SK-N-SH (cell line): Measurements from ENCODE around the gene IL17B. TPM values are rescaled to one million over a fixed set of nuclear protein-coding genes. Genes with fewer than 3 reads are reported as not detected.
"Not testable (repeated sequence)": the region's sequence is repeated elsewhere in the genome, so short reads cannot be mapped to it uniquely, and the experiment has no call there.

Experiments used
- CTCF ChIA-PET: fragments of 300-600, 350-600 bp; formaldehyde crosslinking; extraction: SDS; loops from one replicate; lab custom pipeline; 2021; lab: Yijun Ruan, JAX
- POLR2A ChIA-PET: fragments of 350-600 bp; sonication (Branson Sonifier 250); formaldehyde crosslinking; extraction: SDS; loops from one replicate; lab custom pipeline; 2020; ENCODE audit warnings: antibody characterized with exemption, inconsistent platforms; lab: Yijun Ruan, JAX
- DNase-seq: peaks from one replicate; pipeline ENCODE4 v3.0.0; 2012
- H2AFZ ChIP-seq: fragments of 200-600 bp; sonication (generic); 2 replicates; pipeline ENCODE4 v1.8.1; 2016; ENCODE audit warnings: antibody characterized with exemption, mild to moderate bottlenecking, low read depth
- H3F3A ChIP-seq: fragments of 200-600 bp; sonication (generic); replicated peaks from 2 replicates; pipeline ENCODE3; 2016; ENCODE audit warnings: antibody characterized with exemption, mild to moderate bottlenecking; ENCODE audit not compliant: insufficient read depth
- H3K27ac ChIP-seq, 2 experiments: fragments of 200-500 bp in 1 of 2; fragments of 200-600 bp in 1 of 2; sonication (Bioruptor generic) in 1 of 2; sonication (generic), shearing (Covaris generic) in 1 of 2; 2 replicates each; pipeline versions ENCODE4 v1.5.1 to v1.6.1; 2014 to 2016; ENCODE audit warnings: low read depth in 2 of 2, inconsistent platforms in 1 of 2, low read length in 1 of 2, mild to moderate bottlenecking in 1 of 2, mixed read lengths in 1 of 2
- H3K27me3 ChIP-seq: fragments of 200-600 bp; sonication (generic), shearing (Covaris generic); 2 replicates; pipeline ENCODE4 v1.6.1; 2016; ENCODE audit warnings: mixed run types; ENCODE audit not compliant: insufficient read depth
- H3K36me3 ChIP-seq, 2 experiments: fragments of 200-500 bp in 1 of 2; fragments of 200-600 bp in 1 of 2; sonication (Bioruptor generic) in 1 of 2; sonication (generic) in 1 of 2; replicated peaks in 1 of 2; 2 replicates each; pipeline versions ENCODE3 to v1.5.1; 2014 to 2016; ENCODE audit warnings: low read length in 1 of 2, mild to moderate bottlenecking in 1 of 2; ENCODE audit not compliant: insufficient read depth in 2 of 2, control insufficient read depth in 1 of 2
- H3K4me1 ChIP-seq, 2 experiments: fragments of 200-500 bp in 1 of 2; fragments of 200-600 bp in 1 of 2; sonication (Bioruptor generic) in 1 of 2; sonication (generic), shearing (Covaris generic) in 1 of 2; 2 replicates each; pipeline versions ENCODE4 v1.5.1 to v1.6.1; 2014 to 2016; ENCODE audit warnings: low read depth in 1 of 2, low read length in 1 of 2, mixed run types in 1 of 2; ENCODE audit not compliant: insufficient read depth in 2 of 2, control insufficient read depth in 1 of 2
- H3K4me2 ChIP-seq: fragments of 200-600 bp; sonication (generic), shearing (Covaris generic); 2 replicates; pipeline ENCODE4 v1.6.1; 2017; ENCODE audit warnings: mixed run types
- H3K4me3 ChIP-seq, 2 experiments: fragments of 200-500 bp in 1 of 2; fragments of 200-600 bp in 1 of 2; sonication (Bioruptor generic) in 1 of 2; sonication (generic), shearing (Covaris generic) in 1 of 2; 2 replicates each; pipeline versions ENCODE4 v1.5.1 to v1.8.1; 2014 to 2016; ENCODE audit warnings: low read depth in 2 of 2, inconsistent platforms in 1 of 2, low read length in 1 of 2, mild to moderate bottlenecking in 1 of 2, mixed read lengths in 1 of 2, moderate library complexity in 1 of 2
- H3K79me2 ChIP-seq: fragments of 200-600 bp; sonication (generic); 2 replicates; pipeline ENCODE4 v1.8.1; 2017; ENCODE audit warnings: mild to moderate bottlenecking; ENCODE audit not compliant: insufficient read depth
- H3K9ac ChIP-seq: fragments of 200-600 bp; sonication (generic); 2 replicates; pipeline ENCODE4 v1.6.1; 2017; ENCODE audit warnings: mixed run types
- H3K9me2 ChIP-seq: fragments of 200-600 bp; sonication (generic); 2 replicates; pipeline ENCODE4 v1.6.1; 2017; ENCODE audit warnings: mixed run types
- H3K9me3 ChIP-seq: fragments of 200-600 bp; sonication (generic); 2 replicates; pipeline ENCODE4 v1.6.1; 2017; ENCODE audit warnings: mixed run types, mild to moderate bottlenecking, moderate library complexity
- H4K20me1 ChIP-seq: fragments of 200-600 bp; sonication (generic); 2 replicates; pipeline ENCODE4 v1.6.1; 2017; ENCODE audit warnings: mild to moderate bottlenecking, mixed run types; ENCODE audit not compliant: insufficient read depth
- CHD2 ChIP-seq: fragments of 150-350 bp; IDR thresholded peaks from 2 replicates; pipeline ENCODE4 v1.6.1; 2018; ENCODE audit warnings: low read length; ENCODE audit not compliant: partially characterized antibody
- ELF1 ChIP-seq: IDR thresholded peaks from 2 replicates; pipeline ENCODE4 v1.4.0; 2012
- EZH2phosphoT487 ChIP-seq: fragments of 200-600 bp; sonication (generic); IDR thresholded peaks from 2 replicates; pipeline ENCODE4 v1.6.1; 2017; ENCODE audit warnings: low read depth, mixed run types, mild to moderate bottlenecking, antibody characterized with exemption, moderate library complexity, borderline replicate concordance
- FOSL2 ChIP-seq: IDR thresholded peaks from 2 replicates; pipeline ENCODE4 v1.4.0; 2012; ENCODE audit warnings: low read depth, mild to moderate bottlenecking, moderate library complexity, borderline replicate concordance
- GABPA ChIP-seq: IDR thresholded peaks from 2 replicates; pipeline ENCODE4 v1.4.0; 2012; ENCODE audit warnings: low read depth, mild to moderate bottlenecking
- GATA2 ChIP-seq: sonication (generic); formaldehyde crosslinking; IDR thresholded peaks from 2 replicates; pipeline ENCODE4 v1.5.0; 2020; ENCODE audit warnings: mild to moderate bottlenecking, missing genetic modification reagents
- JUND ChIP-seq: IDR thresholded peaks from 2 replicates; pipeline ENCODE4 v1.4.0; 2012
- MXI1 ChIP-seq: IDR thresholded peaks from 2 replicates; pipeline ENCODE4 v1.6.1; 2012; ENCODE audit warnings: mild to moderate bottlenecking, low read depth, low read length, improper control_type of control experiment
- NFIC ChIP-seq: IDR thresholded peaks from 2 replicates; pipeline ENCODE4 v1.4.0; 2012; ENCODE audit warnings: borderline replicate concordance
- NRF1 ChIP-seq: IDR thresholded peaks from 2 replicates; pipeline ENCODE4 v1.6.1; 2012; ENCODE audit warnings: low read depth, mild to moderate bottlenecking, low read length
- RFX5 ChIP-seq: IDR thresholded peaks from 2 replicates; pipeline ENCODE4 v1.6.1; 2012; ENCODE audit warnings: mild to moderate bottlenecking, improper control_type of control experiment, low read length
- SIN3A ChIP-seq: IDR thresholded peaks from 2 replicates; pipeline ENCODE4 v1.6.1; 2012; ENCODE audit warnings: low read depth, mild to moderate bottlenecking, low read length, moderate library complexity, borderline replicate concordance
- SMC3 ChIP-seq: IDR thresholded peaks from 2 replicates; pipeline ENCODE4 v1.6.1; 2012; ENCODE audit warnings: low read depth, low read length, improper control_type of control experiment
- TAF1 ChIP-seq: IDR thresholded peaks from 2 replicates; pipeline ENCODE4 v1.6.1; 2012; ENCODE audit warnings: low read depth, mild to moderate bottlenecking, low read length, moderate library complexity, borderline replicate concordance
- TCF12 ChIP-seq: IDR thresholded peaks from 2 replicates; pipeline ENCODE4 v1.4.0; 2012
- TEAD4 ChIP-seq: IDR thresholded peaks from 2 replicates; pipeline ENCODE4 v1.4.0; 2012; ENCODE audit warnings: mild to moderate bottlenecking, borderline replicate concordance; ENCODE audit not compliant: insufficient read depth
- WGBS: methylation state at CpG from one replicate; pipeline ENCODE4 v1.1.6; 2017; ENCODE audit warnings: low lambda C conversion rate; 5-methylcytosine and 5-hydroxymethylcytosine counted together
- polyA plus RNA-seq, 3 experiments: library from polyadenylated mRNA; depleted of rRNA; stranded (reverse); fragments of >200 nt; gene quantifications; 2 replicates each; pipeline ENCODE4 v1.2.3, GENCODE V29; 2012
- TF ChIP-seq, protein P1 (sequence below): fragments of 150-350 bp; IDR thresholded peaks from 2 replicates; pipeline ENCODE4 v1.6.1; 2016; ENCODE audit warnings: mild to moderate bottlenecking, low read depth, low read length
- TF ChIP-seq, protein P2 (sequence below): IDR thresholded peaks from 2 replicates; pipeline ENCODE4 v1.4.0; 2012; ENCODE audit warnings: low read depth, borderline replicate concordance
- TF ChIP-seq, protein P3 (sequence below): fragments of 150-350 bp; IDR thresholded peaks from 2 replicates; pipeline ENCODE4 v1.6.1; 2017; ENCODE audit warnings: antibody characterized with exemption, low read length, low read depth, borderline replicate concordance

IL17B gene
- polyA plus RNA-seq, 1 of the 3 experiments (the other 2 are of a cell fraction): 0.16 TPM

DNA sequence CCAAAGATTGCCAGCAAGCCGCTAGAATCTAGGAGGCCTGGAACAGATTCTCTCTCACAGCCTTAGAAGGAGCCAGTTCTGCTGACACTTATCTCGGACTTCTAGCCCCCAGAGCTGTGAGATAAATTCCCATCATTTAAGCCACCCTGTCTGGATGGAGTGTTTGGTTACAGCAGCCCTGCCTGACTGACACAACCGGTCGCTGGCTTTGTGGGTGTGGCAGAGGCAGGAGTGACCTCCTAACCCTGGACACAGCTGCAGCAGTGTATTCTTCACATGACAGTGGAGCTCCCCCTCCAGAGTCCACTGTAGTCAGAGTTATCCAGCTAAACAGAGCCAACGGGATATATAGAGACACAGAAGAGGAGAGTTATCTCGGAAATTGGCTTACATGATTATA lies 21.2 kb upstream of the IL17B start:
- POLR2A ChIA-PET: interaction anchor here (0.5 to 0.7 kb wide), 2 partner anchors 44 to 589 kb away, joined by 3 read pairs; no protein-coding TSS in a partner anchor
- Histone ChIP-seq H4K20me1 (no peaks in the 10 kb centered on the region), H3K79me2 (no peaks in the 10 kb centered on the region), H3K27ac (peak overlapping the region in 1 of 2 experiments; percentile 37; a peak in 1 of 4 replicates), H3K9ac (no peak overlapping the region), H3K4me2 (no peak overlapping the region), H3K9me3 (no peaks in the 10 kb centered on the region), H3K36me3 (no peaks in the 10 kb centered on the region), H3K4me1 (peaks cover 13 to 20% of the 10 kb centered on the region in 2 experiments; a peak in 3 of 4 replicates), H3F3A (peaks cover 25% of the 10 kb centered on the region), H2AFZ (no peak overlapping the region), H3K4me3 (no peak overlapping the region), H3K9me2 (no peaks in the 10 kb centered on the region), H3K27me3 (no peaks in the 10 kb centered on the region)
- DNase-seq: no peak
- no peak for TF ChIP-seq TEAD4
- TF ChIP-seq SIN3A: no peak
- TF ChIP-seq NFIC: no peak
- TF ChIP-seq, protein P1, sequence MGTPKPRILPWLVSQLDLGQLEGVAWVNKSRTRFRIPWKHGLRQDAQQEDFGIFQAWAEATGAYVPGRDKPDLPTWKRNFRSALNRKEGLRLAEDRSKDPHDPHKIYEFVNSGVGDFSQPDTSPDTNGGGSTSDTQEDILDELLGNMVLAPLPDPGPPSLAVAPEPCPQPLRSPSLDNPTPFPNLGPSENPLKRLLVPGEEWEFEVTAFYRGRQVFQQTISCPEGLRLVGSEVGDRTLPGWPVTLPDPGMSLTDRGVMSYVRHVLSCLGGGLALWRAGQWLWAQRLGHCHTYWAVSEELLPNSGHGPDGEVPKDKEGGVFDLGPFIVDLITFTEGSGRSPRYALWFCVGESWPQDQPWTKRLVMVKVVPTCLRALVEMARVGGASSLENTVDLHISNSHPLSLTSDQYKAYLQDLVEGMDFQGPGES: no peak
- no peak for TF ChIP-seq EZH2phosphoT487
- no peak for TF ChIP-seq JUND
- TF ChIP-seq, protein P2, sequence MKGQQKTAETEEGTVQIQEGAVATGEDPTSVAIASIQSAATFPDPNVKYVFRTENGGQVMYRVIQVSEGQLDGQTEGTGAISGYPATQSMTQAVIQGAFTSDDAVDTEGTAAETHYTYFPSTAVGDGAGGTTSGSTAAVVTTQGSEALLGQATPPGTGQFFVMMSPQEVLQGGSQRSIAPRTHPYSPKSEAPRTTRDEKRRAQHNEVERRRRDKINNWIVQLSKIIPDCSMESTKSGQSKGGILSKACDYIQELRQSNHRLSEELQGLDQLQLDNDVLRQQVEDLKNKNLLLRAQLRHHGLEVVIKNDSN: no peak
- TF ChIP-seq GATA2: no peak
- TF ChIP-seq ELF1: no peak
- TF ChIP-seq FOSL2: no peak
- TF ChIP-seq GABPA: no peak
- no peak for TF ChIP-seq TAF1
- no peak for TF ChIP-seq CHD2
- no peak for TF ChIP-seq TCF12
- TF ChIP-seq NRF1: no peak
- CTCF ChIA-PET: interaction anchor here (0.9 to 52.5 kb wide), 4 partner anchors 28 to 83 kb away, joined by 3 to 1751 read pairs (median 15); partner anchors contain the start of genes IL17B and PCYOX1L
- 71% methylated on average over 4 of the region's 6 CpGs for WGBS

DNA sequence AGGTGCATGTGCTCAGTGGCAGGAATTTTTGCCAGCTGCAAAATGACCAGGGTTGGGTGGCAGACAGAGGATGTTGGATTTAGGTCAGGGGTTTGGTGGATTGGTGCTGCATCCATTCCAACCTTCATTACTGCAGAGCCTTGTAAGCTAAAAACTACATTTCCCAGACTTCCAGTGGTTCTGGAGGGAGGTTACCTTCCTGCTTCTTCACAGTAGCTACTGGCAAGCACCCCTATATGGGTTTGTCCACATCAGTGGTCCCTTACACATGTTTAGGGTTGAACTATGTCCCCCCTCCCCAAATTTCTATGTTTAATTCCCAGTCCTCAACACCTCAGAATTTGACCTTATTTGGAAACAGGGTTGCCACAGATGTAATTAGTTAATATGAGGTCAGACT lies 20.7 kb upstream of the IL17B start:
- no peaks in the 10 kb centered on the region for H3K36me3 ChIP-seq
- no peaks in the 10 kb centered on the region for H3K27me3 ChIP-seq
- no peak overlapping the region; a peak in 1 of 4 replicates for H3K27ac ChIP-seq
- CTCF ChIA-PET: interaction anchor here (1.6 to 52.5 kb wide), 3 partner anchors 28 to 34 kb away, joined by 4 to 1751 read pairs (median 26); partner anchors contain the start of genes IL17B and PCYOX1L
- no peaks in the 10 kb centered on the region for H3K79me2 ChIP-seq
- no peak overlapping the region for H3K9ac ChIP-seq
- no peaks in the 10 kb centered on the region for H3K9me2 ChIP-seq
- H3K4me2 ChIP-seq: no peak overlapping the region
- TF ChIP-seq NRF1 (no peak), ELF1 (0 out of 2 replicates have a peak, but pooled peaks have one; percentile 28), RFX5 (no peak), MXI1 (no peak), TEAD4 (no peak), GABPA (0 out of 2 replicates have a peak, but pooled peaks have one; percentile 42), SMC3 (no peak)
- TF ChIP-seq, protein P1: no peak
- TF ChIP-seq, protein P3, sequence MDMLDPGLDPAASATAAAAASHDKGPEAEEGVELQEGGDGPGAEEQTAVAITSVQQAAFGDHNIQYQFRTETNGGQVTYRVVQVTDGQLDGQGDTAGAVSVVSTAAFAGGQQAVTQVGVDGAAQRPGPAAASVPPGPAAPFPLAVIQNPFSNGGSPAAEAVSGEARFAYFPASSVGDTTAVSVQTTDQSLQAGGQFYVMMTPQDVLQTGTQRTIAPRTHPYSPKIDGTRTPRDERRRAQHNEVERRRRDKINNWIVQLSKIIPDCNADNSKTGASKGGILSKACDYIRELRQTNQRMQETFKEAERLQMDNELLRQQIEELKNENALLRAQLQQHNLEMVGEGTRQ: no peak
- TF ChIP-seq, all 33 proteins: peak for 2
- POLR2A ChIA-PET: no interaction called here
- no peaks in the 10 kb centered on the region for H3K9me3 ChIP-seq
- peaks cover 8 to 15% of the 10 kb centered on the region in 2 experiments; a peak in 3 of 4 replicates for H3K4me1 ChIP-seq
- H4K20me1 ChIP-seq: no peaks in the 10 kb centered on the region
- H3K4me3 ChIP-seq: no peak overlapping the region
- H2AFZ ChIP-seq: no peak overlapping the region
- peaks cover 20% of the 10 kb centered on the region for H3F3A ChIP-seq
- DNase-seq: no peak

DNA sequence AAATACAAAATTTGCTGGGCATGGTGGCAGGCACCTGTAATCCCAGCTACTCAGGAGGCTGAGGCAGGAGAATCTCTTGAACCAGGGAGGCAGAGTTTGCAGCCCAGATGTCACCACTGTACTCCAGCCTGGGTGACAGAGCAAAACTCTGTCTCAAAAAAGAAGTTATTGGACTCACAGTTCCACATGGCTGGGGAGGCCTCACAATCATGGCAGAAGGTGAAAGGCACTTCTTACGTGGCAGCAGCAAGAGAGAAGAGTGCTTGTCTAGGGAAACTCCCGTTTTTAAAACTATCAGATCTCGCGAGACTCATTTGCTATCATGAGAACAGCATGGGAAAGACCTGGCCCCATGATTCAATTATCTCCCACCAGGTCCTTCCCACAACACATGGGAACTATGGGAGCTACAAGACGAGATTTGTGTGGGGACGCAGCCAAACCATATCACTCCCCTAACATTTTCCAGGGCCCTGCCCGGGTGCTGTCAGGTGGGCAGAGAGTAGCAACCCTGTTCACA lies 19.7 kb upstream of the IL17B start:
- H3K9ac ChIP-seq, POLR2A ChIA-PET: not testable (repeated sequence)

More for the DNA sequence above, 19.7 kb upstream of the IL17B start:
- not testable (repeated sequence) for H3K9me2 ChIP-seq, H3K27ac ChIP-seq, DNase-seq, H3K79me2 ChIP-seq, H3K9me3 ChIP-seq, H2AFZ ChIP-seq, H3K4me3 ChIP-seq, H3K4me1 ChIP-seq, H3K27me3 ChIP-seq, H3K4me2 ChIP-seq, H3K36me3 ChIP-seq, H4K20me1 ChIP-seq
- 83% methylated on average over 7 of the region's 7 CpGs for WGBS
- CTCF ChIA-PET: interaction anchor here (5.0 to 52.5 kb wide), 2 partner anchors 27 to 35 kb away, joined by 26 to 1751 read pairs; partner anchors contain the start of genes IL17B and PCYOX1L
- H3F3A ChIP-seq: peaks cover 10% of the 10 kb centered on the region
